Measurements from ENCODE around the gene CHERP.
"Not testable (repeated sequence)": the region's sequence is repeated elsewhere in the genome, so short reads cannot be mapped to it uniquely, and the experiment has no call there.

Gene CHERP

GRCh38 chr19:16516381-16516780, 25.9 kb downstream of the CHERP start:
- DNase-seq (ENCODE audit: insufficient read length, low spot score) (no peak), FAIRE-seq (no peak)
- no peak for TF ChIP-seq POLR2A (IDR thresholded peaks at IDR 0.05; ENCODE audit: low read depth, low read length)

GRCh38 chr19:16514383-16515019, 27.7 kb downstream of the CHERP start:
- DNase-seq (ENCODE audit: insufficient read length, low spot score) (no peak), FAIRE-seq (no peak)
- no peak for TF ChIP-seq POLR2A (IDR thresholded peaks at IDR 0.05; ENCODE audit: low read depth, low read length)

GRCh38 chr19:16512611-16513010, 29.6 kb downstream of the CHERP start:
- not testable (repeated sequence) for FAIRE-seq; DNase-seq (ENCODE audit: insufficient read length, low spot score)

- FAIRE-seq, result no peak
- no peak for DNase-seq (ENCODE audit: insufficient read length, low spot score)
- no peak for TF ChIP-seq POLR2A (IDR thresholded peaks at IDR 0.05; ENCODE audit: low read depth, low read length)
Observed at GRCh38 chr19:16509141-16510061, 32.8 kb downstream of the CHERP start.

- no peak for DNase-seq (ENCODE audit: insufficient read length, low spot score)
- no peak for TF ChIP-seq POLR2A (IDR thresholded peaks at IDR 0.05; ENCODE audit: low read depth, low read length)
- FAIRE-seq, result no peak
Observed at GRCh38 chr19:16508546-16508945, 33.7 kb downstream of the CHERP start.

GRCh38 chr19:16506961-16507360, 35.3 kb downstream of the CHERP start:
- DNase-seq (ENCODE audit: insufficient read length, low spot score) (no peak), FAIRE-seq (no peak)
- no peak for TF ChIP-seq POLR2A (IDR thresholded peaks at IDR 0.05; ENCODE audit: low read depth, low read length)

GRCh38 chr19:16506161-16506560, 36.1 kb downstream of the CHERP start:
- not testable (repeated sequence) for DNase-seq (ENCODE audit: insufficient read length, low spot score)

GRCh38 chr19:16504271-16504670, 38.0 kb downstream of the CHERP start:
- FAIRE-seq (no peak), DNase-seq (ENCODE audit: insufficient read length, low spot score) (no peak)
- TF ChIP-seq POLR2A (IDR thresholded peaks at IDR 0.05; ENCODE audit: low read depth, low read length), result no peak

More at GRCh38 chr19:16506161-16506560, 36.1 kb downstream of the CHERP start:
- FAIRE-seq, result not testable (repeated sequence)

- DNase-seq (ENCODE audit: insufficient read length, low spot score) (no peak), FAIRE-seq (no peak)
- TF ChIP-seq POLR2A (IDR thresholded peaks at IDR 0.05; ENCODE audit: low read depth, low read length), result no peak
Observed at GRCh38 chr19:16497837-16498236, 44.4 kb downstream of the CHERP start.

- no peak for TF ChIP-seq POLR2A (IDR thresholded peaks at IDR 0.05; ENCODE audit: low read depth, low read length)
- no peak for FAIRE-seq
- no peak for DNase-seq (ENCODE audit: insufficient read length, low spot score)
Observed at GRCh38 chr19:16497042-16497441, 45.2 kb downstream of the CHERP start.

GRCh38 chr19:16496613-16496983, 45.6 kb downstream of the CHERP start:
- FAIRE-seq (no peak), DNase-seq (ENCODE audit: insufficient read length, low spot score) (no peak)
- no peak for TF ChIP-seq POLR2A (IDR thresholded peaks at IDR 0.05; ENCODE audit: low read depth, low read length)

- DNase-seq (ENCODE audit: insufficient read length, low spot score) (peak; percentile 93), FAIRE-seq (peak; percentile 74)
- peak; percentile 43; the same call in 1 of the 2 replicates for TF ChIP-seq POLR2A (IDR thresholded peaks at IDR 0.05; ENCODE audit: low read depth, low read length)
Observed at GRCh38 chr19:16495982-16496612, 46.1 kb downstream of the CHERP start, which contains the start of the genes C19orf44 and CALR3. Gene C19orf44 (plus strand): TSS chr19:16496394. CDS start chr19:16500793, 4,399 bp downstream. Gene CALR3 (minus strand): TSS chr19:16496167. CDS start chr19:16496129, 38 bp downstream.

GRCh38 chr19:16486476-16486875, 55.8 kb downstream of the CHERP start:
- FAIRE-seq; DNase-seq (ENCODE audit: insufficient read length, low spot score): not testable (repeated sequence)

- DNase-seq (ENCODE audit: insufficient read length, low spot score) (no peak), FAIRE-seq (no peak)
- no peak for TF ChIP-seq POLR2A (IDR thresholded peaks at IDR 0.05; ENCODE audit: low read depth, low read length)
Observed at GRCh38 chr19:16482745-16483144, 59.5 kb downstream of the CHERP start.

Measured in H54 (cell line).